H1 (cell line): Measurements from ENCODE around the gene CELF2. TPM values are rescaled to one million over a fixed set of nuclear protein-coding genes. Genes with fewer than 3 reads are reported as not detected.

Source experiments
- CHD7 ChIP-seq: fragments of 300-600 bp; sonication (generic); IDR thresholded peaks from 2 replicates; pipeline ENCODE4 v1.7.1; 2012; ENCODE audit warnings: low read length, moderate library complexity, mild to moderate bottlenecking, inconsistent platforms; ENCODE audit not compliant: insufficient replicate concordance
- GABPA ChIP-seq: IDR thresholded peaks from 2 replicates; pipeline ENCODE4 v1.6.1; 2011; ENCODE audit warnings: mild to moderate bottlenecking, low read length, moderate library complexity, borderline replicate concordance; ENCODE audit not compliant: insufficient read depth
- JUN ChIP-seq: IDR thresholded peaks from 2 replicates; pipeline ENCODE4 v1.6.1; 2011; ENCODE audit warnings: low read depth, mild to moderate bottlenecking, improper control_type of control experiment, low read length
- MAFK ChIP-seq: IDR thresholded peaks from 2 replicates; pipeline ENCODE4 v1.6.1; 2012; ENCODE audit warnings: low read depth, mild to moderate bottlenecking, improper control_type of control experiment, low read length
- POU5F1 ChIP-seq: IDR thresholded peaks from 2 replicates; pipeline ENCODE4 v1.6.1; 2011; ENCODE audit warnings: low read depth, mild to moderate bottlenecking, low read length, moderate library complexity
- SAP30 ChIP-seq: fragments of 300-600 bp; sonication (generic); IDR thresholded peaks from 2 replicates; pipeline ENCODE4 v1.7.1; 2012; ENCODE audit warnings: low read length, moderate library complexity, mild to moderate bottlenecking, inconsistent platforms; ENCODE audit not compliant: insufficient read depth, insufficient replicate concordance
- SIX5 ChIP-seq: IDR thresholded peaks from 2 replicates; pipeline ENCODE4 v1.6.1; 2011; ENCODE audit warnings: mild to moderate bottlenecking, low read depth, low read length
- TBP ChIP-seq: IDR thresholded peaks from 2 replicates; pipeline ENCODE4 v1.6.1; 2011; ENCODE audit warnings: low read depth, low read length, improper control_type of control experiment
- TCF12 ChIP-seq: IDR thresholded peaks from 2 replicates; pipeline ENCODE4 v1.6.1; 2011; ENCODE audit warnings: low read depth, mild to moderate bottlenecking, low read length
- polyA plus RNA-seq, 7 experiments: library from polyadenylated mRNA; depleted of rRNA in 3 of 7; stranded (reverse) in 5 of 7; unstranded in 2 of 7; fragments of >200 nt in 5 of 7; fragments of 200-250 nt in 2 of 7; gene quantifications; 1 replicate in 5 of 7; 2 replicates in 1 of 7; 4 replicates in 1 of 7; pipeline versions ENCODE4 v1.2.1 to v1.2.3, GENCODE V29; 2011 to 2013; ENCODE audit warnings: missing spikeins in 2 of 7, mixed read lengths in 2 of 7
- total RNA-seq: library from RNA; stranded (reverse); fragmentation: NEBNext Ultra II Directional; extraction: Animal tissue kit (Norgen Biotek cat#: 25700); gene quantifications from 2 replicates; pipeline ENCODE4 v1.2.1, GENCODE V29; 2021

Gene CELF2
- total and polyA plus RNA-seq, 2 of the 8 experiments (the other 6 are each of a cell fraction or from before 2014, with no cell fraction given), result 18.3 to 22.7 TPM

GRCh38 chr10:11229893-11230292 lies 212.2 kb downstream of the CELF2 start (continued):
- TF ChIP-seq CHD7 (no peak), MAFK (no peak), TCF12 (no peak), JUN (no peak), POU5F1 (no peak), GABPA (no peak), TBP (no peak), SAP30 (no peak), SIX5 (no peak)
